Esophagus squamous epithelium (tissue), 5 donors: ENCODE results near the gene CLCNKA. TPM values are rescaled to one million over a fixed set of nuclear protein-coding genes. Genes with fewer than 3 reads are reported as not detected.
A peak's percentile ranks its signal among the peaks of the same experiment; 100 is the strongest.

Source experiments
- DNase-seq: peaks from one replicate; lab custom pipeline; 2025; lab: John Stamatoyannopoulos, UW
- H3K27ac ChIP-seq, 4 donors: fragments of 200-600 bp; sonication (generic); one replicate each; pipeline ENCODE4 v1.5.1; 2016 to 2019; ENCODE audit warnings: mild to moderate bottlenecking in 1 of 4
- H3K27me3 ChIP-seq, 4 donors: fragments of 200-600 bp; sonication (generic); 1 replicate in 3 of 4; 2 replicates in 1 of 4; pipeline versions ENCODE4 v1.5.1 to v1.6.0; 2017 to 2021; ENCODE audit warnings: antibody characterized with exemption in 1 of 4
- H3K36me3 ChIP-seq, 3 donors: fragments of 200-600 bp; sonication (generic); one replicate each; pipeline ENCODE4 v1.5.1; 2016 to 2019
- H3K4me1 ChIP-seq, 3 donors: fragments of 200-600 bp; sonication (generic); one replicate each; pipeline ENCODE4 v1.5.1; 2017 to 2019
- H3K4me3 ChIP-seq, 4 donors: fragments of 200-600 bp; sonication (generic); 1 replicate in 3 of 4; 2 replicates in 1 of 4; pipeline ENCODE4 v1.5.1; 2016 to 2019; ENCODE audit warnings: mild to moderate bottlenecking in 2 of 4, moderate library complexity in 1 of 4
- H3K9me3 ChIP-seq, 3 donors: fragments of 200-600 bp; sonication (generic); one replicate each; pipeline ENCODE4 v1.5.1; 2016 to 2019
- CTCF ChIP-seq, 6 experiments: fragments of 450-650 bp in 4 of 6; fragments of 200-600 bp in 2 of 6; sonication (generic) in 2 of 6; IDR thresholded peaks; one replicate each; pipeline ENCODE4 v1.5.1; 2016 to 2019; ENCODE audit warnings: antibody characterized with exemption in 6 of 6, mild to moderate bottlenecking in 4 of 6, moderate library complexity in 4 of 6
- POLR2A ChIP-seq, 4 donors: fragments of 450-650 bp; IDR thresholded peaks; one replicate each; pipeline ENCODE4 v1.6.1; 2017; ENCODE audit warnings: antibody characterized with exemption in 4 of 4, mild to moderate bottlenecking in 4 of 4, moderate library complexity in 3 of 4
- WGBS, 2 donors: methylation state at CpG; one replicate each; pipeline ENCODE4 v1.1.5; 2018; 5-methylcytosine and 5-hydroxymethylcytosine counted together
- intact Hi-C: fragments of 100-400 bp; cut with DNase I; formaldehyde crosslinking; loops from one replicate; pipeline ENCODE4 v1.15.0; 2022
- total RNA-seq, 4 donors: library from RNA; depleted of rRNA; stranded (reverse); fragments of >200 nt; gene quantifications; one replicate each; pipeline ENCODE4 v1.1.0, GENCODE V29; 2016
- donor health status: DM: yes; HTN: yes; CAD: no.

The CLCNKA gene
- total RNA-seq, 4 donors from 2014 or later: not detected

- H3K4me1 ChIP-seq: peaks cover 16 to 45% (median 20%) of the 10 kb centered on the region in 3 donors
- WGBS, 2 donors: 79 to 91% methylated on average over 9 to 10 of the region's 11 CpGs
- no peak overlapping the region for H3K27ac ChIP-seq
- intact Hi-C loops: loop anchor here (10.0 kb wide), 1 partner anchor 45 kb away; no protein-coding TSS in a partner anchor
- no peak for DNase-seq
- H3K9me3 ChIP-seq: no peaks in the 10 kb centered on the region
- no peaks in the 10 kb centered on the region for H3K27me3 ChIP-seq
- H3K4me3 ChIP-seq: no peak overlapping the region
- no peaks in the 10 kb centered on the region for H3K36me3 ChIP-seq
- TF ChIP-seq CTCF (IDR thresholded peaks at IDR 0.05): no peak
- TF ChIP-seq POLR2A (IDR thresholded peaks at IDR 0.05): no peak
Measured at GRCh38 chr1:16009678-16010077, 12.2 kb upstream of the CLCNKA start.

- 60 to 90% methylated on average over 1 to 3 of the region's 3 CpGs for WGBS, 2 donors
- H3K36me3 ChIP-seq: no peaks in the 10 kb centered on the region
Measured at GRCh38 chr1:16010837-16011236, 11.0 kb upstream of the CLCNKA start.

GRCh38 chr1:16011936-16012589 is 9.8 kb upstream of the CLCNKA start:
- WGBS, 2 donors: 91 to 92% methylated on average over 10 to 11 of the region's 11 CpGs
- Histone ChIP-seq H3K36me3 (no peaks in the 10 kb centered on the region), H3K27me3 (no peaks in the 10 kb centered on the region), H3K4me1 (peaks cover 16 to 69% (median 20%) of the 10 kb centered on the region in 3 donors), H3K27ac (peak overlapping the region in 3 of 4 donors; percentile 64 to 91 (median 80)), H3K9me3 (no peaks in the 10 kb centered on the region), H3K4me3 (peak overlapping the region in 3 of 4 donors; percentile 22 to 58 (median 48))
- TF ChIP-seq POLR2A (IDR thresholded peaks at IDR 0.05) (no peak), CTCF (IDR thresholded peaks at IDR 0.05) (no peak)
- no peak for DNase-seq
- intact Hi-C loops: no loop called here

More at GRCh38 chr1:16010837-16011236, 11.0 kb upstream of the CLCNKA start:
- TF ChIP-seq POLR2A (IDR thresholded peaks at IDR 0.05) (no peak), CTCF (IDR thresholded peaks at IDR 0.05) (no peak)
- peaks cover 16 to 57% (median 20%) of the 10 kb centered on the region in 3 donors for H3K4me1 ChIP-seq
- intact Hi-C loops: no loop called here
- H3K9me3 ChIP-seq: no peaks in the 10 kb centered on the region
- H3K27ac ChIP-seq: no peak overlapping the region
- H3K27me3 ChIP-seq: no peaks in the 10 kb centered on the region
- no peak for DNase-seq
- H3K4me3 ChIP-seq: no peak overlapping the region

DNA sequence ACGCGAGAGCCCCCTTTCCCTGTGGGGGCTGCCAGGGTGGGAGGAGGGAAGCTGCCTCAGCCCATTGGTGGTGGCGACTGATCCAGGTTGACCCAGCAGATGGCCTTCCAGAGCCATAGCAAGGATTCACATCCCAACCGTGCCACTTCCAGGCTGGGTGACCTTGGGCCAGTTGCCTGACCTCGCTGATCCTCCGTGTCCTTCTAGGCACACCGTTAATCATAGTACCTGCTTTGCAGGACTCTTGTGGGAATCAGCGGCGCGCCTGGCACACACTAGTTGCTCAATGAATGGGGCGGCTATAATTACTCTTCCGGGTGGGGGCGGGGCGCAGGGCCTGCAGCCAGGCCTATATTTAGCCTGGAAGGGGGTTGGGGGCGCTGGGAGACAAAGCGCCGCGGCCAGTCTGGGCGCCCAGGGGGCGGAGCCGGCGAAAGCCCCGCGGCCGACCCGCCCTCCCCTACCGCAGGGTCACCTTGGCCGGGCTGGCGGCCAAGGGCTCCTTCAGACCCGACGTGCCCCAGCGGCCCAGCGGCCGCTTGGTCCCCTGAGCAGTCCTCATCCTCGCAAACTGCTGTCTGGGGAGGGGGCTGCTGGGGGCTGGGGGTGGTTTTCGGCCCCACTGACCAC is 9.1 kb upstream of the CLCNKA start:
- Histone ChIP-seq H3K4me1 (peaks cover 16 to 69% (median 25%) of the 10 kb centered on the region in 3 donors), H3K27ac (peak overlapping the region; percentile 64 to 91 (median 84)), H3K36me3 (no peaks in the 10 kb centered on the region), H3K27me3 (no peaks in the 10 kb centered on the region), H3K4me3 (peak overlapping the region; percentile 22 to 58 (median 42)), H3K9me3 (no peaks in the 10 kb centered on the region)
- WGBS, 2 donors: 0 to 3% methylated on average over 4 to 7 of the region's 36 CpGs
- TF ChIP-seq POLR2A (IDR thresholded peaks at IDR 0.05) (no peak), CTCF (IDR thresholded peaks at IDR 0.05) (no peak)
- DNase-seq: no peak
- intact Hi-C loops: no loop called here
